HG03354 (cell line): Measurements from ENCODE around the gene C12orf60.
A peak's percentile ranks its signal among the peaks of the same experiment; 100 is the strongest.

Experiments used
- ATAC-seq: cut with Tn5 transposase; IDR thresholded peaks from one replicate; pipeline ENCODE4 v1.9.1; 2021; ENCODE audit warnings: mild to moderate bottlenecking; ENCODE audit not compliant: unreplicated experiment, poor library complexity, severe bottlenecking

Gene C12orf60

GRCh38 chr12:14776236-14776961 is 27.1 kb upstream of the C12orf60 start:
- no peak for ATAC-seq

- ATAC-seq = no peak
Measured at GRCh38 chr12:14777271-14777670, 26.2 kb upstream of the C12orf60 start.

- ATAC-seq = no peak
Measured at GRCh38 chr12:14779834-14780233, 23.6 kb upstream of the C12orf60 start.

- ATAC-seq = no peak
Measured at GRCh38 chr12:14780859-14781258, 22.6 kb upstream of the C12orf60 start.

GRCh38 chr12:14781563-14781962 is 21.9 kb upstream of the C12orf60 start:
- ATAC-seq = no peak

GRCh38 chr12:14782756-14783155 is 20.7 kb upstream of the C12orf60 start:
- no peak for ATAC-seq

GRCh38 chr12:14784471-14784870 is 19.0 kb upstream of the C12orf60 start:
- ATAC-seq = no peak

- ATAC-seq = no peak
Measured at GRCh38 chr12:14785568-14785967, 17.9 kb upstream of the C12orf60 start.

- ATAC-seq = no peak
Measured at GRCh38 chr12:14795028-14795448, 8.4 kb upstream of the C12orf60 start.

- no peak for ATAC-seq
Measured at GRCh38 chr12:14802247-14802646, 1.2 kb upstream of the C12orf60 start.

GRCh38 chr12:14802721-14803010 is 804 bp upstream of the C12orf60 start:
- ATAC-seq = no peak

- ATAC-seq = peak; percentile 13
Measured at GRCh38 chr12:14803830-14804160, 325 bp downstream of the C12orf60 start.

GRCh38 chr12:14810167-14810952 is 6.9 kb downstream of the C12orf60 start:
- ATAC-seq = no peak

GRCh38 chr12:14810953-14811483 is 7.5 kb downstream of the C12orf60 start:
- no peak for ATAC-seq

GRCh38 chr12:14811486-14811885 is 8.0 kb downstream of the C12orf60 start:
- no peak for ATAC-seq

- no peak for ATAC-seq
Measured at GRCh38 chr12:14814014-14814413, 10.5 kb downstream of the C12orf60 start, which contains the start of gene SMCO3. Gene SMCO3 (minus strand): TSS chr12:14814182. CDS start chr12:14806680, 7,502 bp downstream.

- no peak for ATAC-seq
Measured at GRCh38 chr12:14824012-14824634, 20.7 kb downstream of the C12orf60 start.

GRCh38 chr12:14825256-14825655 is 21.8 kb downstream of the C12orf60 start:
- no peak for ATAC-seq

GRCh38 chr12:14826491-14826890 is 23.0 kb downstream of the C12orf60 start:
- ATAC-seq = no peak

- no peak for ATAC-seq
Measured at GRCh38 chr12:14827043-14827442, 23.6 kb downstream of the C12orf60 start.

- peak; percentile 86 for ATAC-seq
Measured at GRCh38 chr12:14828892-14829291, 25.4 kb downstream of the C12orf60 start.
